Measurements from ENCODE around the gene MAGEB6B.

- TF ChIP-seq ZNF766 (CRISPR knock-in tag; IDR thresholded peaks at IDR 0.05; ENCODE audit: borderline replicate concordance), result no peak
- TF ChIP-seq PATZ1 (CRISPR knock-in tag; IDR thresholded peaks at IDR 0.05), result no peak
- no peak for TF ChIP-seq NFE2L2 (IDR thresholded peaks at IDR 0.05; ENCODE audit: low read length)
- TF ChIP-seq IKZF1 (IDR thresholded peaks at IDR 0.05), result no peak
- no peak for TF ChIP-seq ZNF549 (CRISPR knock-in tag; IDR thresholded peaks at IDR 0.05)
- no peak for TF ChIP-seq BCL6 (CRISPR knock-in tag; IDR thresholded peaks at IDR 0.05)
- TF ChIP-seq NFIC (IDR thresholded peaks at IDR 0.05; ENCODE audit: low read length), result no peak
- TF ChIP-seq ZMYM4 (CRISPR knock-in tag; IDR thresholded peaks at IDR 0.05), result no peak
- TF ChIP-seq TFDP2 (CRISPR knock-in tag; IDR thresholded peaks at IDR 0.05), result no peak
- no peak for TF ChIP-seq ZFY (CRISPR knock-in tag; IDR thresholded peaks at IDR 0.05)
- TF ChIP-seq GABPB1 (CRISPR knock-in tag; IDR thresholded peaks at IDR 0.05), result no peak
These were observed 43.2 kb downstream of the MAGEB6B start for GRCh38 chrX:26203561-26203960.

Measured in HepG2 (cell line).